A549 treated with AZD9567 at 1 μM for 4 hours (cell line): ENCODE results near the gene BFAR. TPM values are rescaled to one million over a fixed set of nuclear protein-coding genes. Genes with fewer than 3 reads are reported as not detected.

Experiments
- total RNA-seq: library from RNA; stranded (reverse); fragments of 200-300 nt; extraction: Qiagen RNA extraction; gene quantifications from 5 replicates; pipeline ENCODE4 v1.2.3, GENCODE V29; 2022; ENCODE audit not compliant: insufficient read depth

The BFAR gene
- total RNA-seq = 94.0 to 102 TPM (median 99.8 TPM) in 5 replicates

GRCh38 chr16:14632693-14633569 is at the start of gene BFAR:
BFAR (plus strand) TSS chr16:14632951; CDS start chr16:14644347, 11,396 bp downstream.

DNA sequence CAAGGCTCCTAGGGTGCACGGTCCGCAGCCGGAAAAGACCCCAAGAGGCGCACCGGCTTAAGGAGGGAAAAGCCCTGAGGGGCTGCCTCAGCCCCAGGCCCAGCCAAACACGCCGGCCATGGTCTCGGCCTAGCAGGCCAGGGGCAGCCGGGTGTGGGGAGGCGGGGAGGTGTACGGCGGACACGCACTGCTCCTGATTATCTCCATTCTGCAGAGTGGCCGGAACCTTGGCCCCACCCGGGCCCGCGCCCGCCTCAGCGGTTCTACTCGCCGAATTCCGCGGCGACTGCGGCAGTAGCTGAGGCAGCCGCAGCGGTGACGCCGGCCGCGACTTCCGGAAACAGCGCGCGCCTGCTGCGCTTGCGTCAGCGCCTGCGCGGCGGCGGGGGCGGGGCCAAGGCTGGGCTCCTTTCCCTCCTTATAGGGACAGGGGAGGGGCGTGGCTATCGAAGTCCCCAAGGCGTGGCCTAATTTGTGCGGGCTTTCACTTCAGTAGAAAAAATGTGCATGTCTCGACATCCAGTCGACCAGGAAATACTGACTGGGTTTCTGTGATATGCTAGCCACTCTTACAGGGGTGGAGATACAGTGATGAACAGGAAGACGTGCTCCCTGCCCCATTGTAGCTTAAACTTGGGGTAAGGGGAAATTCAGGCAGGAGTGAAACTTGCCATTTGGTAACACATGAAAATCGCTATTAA is 2.7 kb upstream of the BFAR start, which contains the start of gene PARN:
Gene PARN (minus strand): TSS at position 342 of the 701 bp plus-strand sequence. CDS start 135 bp downstream, at position 207.

GRCh38 chr16:14694129-14694528 is 61.4 kb downstream of the BFAR start, which contains the start of gene PLA2G10:
PLA2G10 (minus strand) TSS chr16:14694308; CDS start chr16:14694229, 79 bp downstream.

GRCh38 chr16:14703156-14704011 is 70.6 kb downstream of the BFAR start, which contains the start of gene NPIPA3:
NPIPA3 (plus strand) TSS chr16:14703411; CDS start chr16:14708944, 5,533 bp downstream.

Other genes starting within 250 kb of the BFAR start
- 31.6 to 73.1 TPM (median 32.4 TPM) in 5 replicates for gene PARN, start 2.7 kb upstream of the BFAR start, total RNA-seq
- 0.25 to 0.43 TPM (median 0.28 TPM) in 4 of 5 replicates, not detected in the other for gene PLA2G10, start 61.4 kb downstream of the BFAR start, total RNA-seq
- 1.1 to 2.0 TPM (median 1.4 TPM) in 4 of 5 replicates, not detected in the other for gene NPIPA3, start 70.5 kb downstream of the BFAR start, total RNA-seq
- 1.5 to 2.4 TPM (median 1.9 TPM) in 4 of 5 replicates, not detected in the other for gene NPIPA2, start 109.6 kb downstream of the BFAR start, total RNA-seq
- 86.4 to 151 TPM (median 95.2 TPM) in 5 replicates for gene NOMO1, start 200.8 kb downstream of the BFAR start, total RNA-seq